Stimulated activated CD4-positive, alpha-beta T cell treated with anti-CD3 and anti-CD28 coated beads, Interleukin-12 subunit alpha, Interleukin-12 subunit beta, amount 100 ng/mL, for 48 hours (primary cell): ENCODE data around the gene SURF2.
A peak's percentile ranks its signal among the peaks of the same experiment; 100 is the strongest.
"Not testable (repeated sequence)": the region's sequence is repeated elsewhere in the genome, so short reads cannot be mapped to it uniquely, and the experiment has no call there.

Source experiments
- DNase-seq, 3 donors: peaks; one replicate each; pipeline ENCODE4 v3.0.0-alpha.2; 2020; ENCODE audit warnings: low read depth in 2 of 3, low spot score in 1 of 3

Gene SURF2

DNA sequence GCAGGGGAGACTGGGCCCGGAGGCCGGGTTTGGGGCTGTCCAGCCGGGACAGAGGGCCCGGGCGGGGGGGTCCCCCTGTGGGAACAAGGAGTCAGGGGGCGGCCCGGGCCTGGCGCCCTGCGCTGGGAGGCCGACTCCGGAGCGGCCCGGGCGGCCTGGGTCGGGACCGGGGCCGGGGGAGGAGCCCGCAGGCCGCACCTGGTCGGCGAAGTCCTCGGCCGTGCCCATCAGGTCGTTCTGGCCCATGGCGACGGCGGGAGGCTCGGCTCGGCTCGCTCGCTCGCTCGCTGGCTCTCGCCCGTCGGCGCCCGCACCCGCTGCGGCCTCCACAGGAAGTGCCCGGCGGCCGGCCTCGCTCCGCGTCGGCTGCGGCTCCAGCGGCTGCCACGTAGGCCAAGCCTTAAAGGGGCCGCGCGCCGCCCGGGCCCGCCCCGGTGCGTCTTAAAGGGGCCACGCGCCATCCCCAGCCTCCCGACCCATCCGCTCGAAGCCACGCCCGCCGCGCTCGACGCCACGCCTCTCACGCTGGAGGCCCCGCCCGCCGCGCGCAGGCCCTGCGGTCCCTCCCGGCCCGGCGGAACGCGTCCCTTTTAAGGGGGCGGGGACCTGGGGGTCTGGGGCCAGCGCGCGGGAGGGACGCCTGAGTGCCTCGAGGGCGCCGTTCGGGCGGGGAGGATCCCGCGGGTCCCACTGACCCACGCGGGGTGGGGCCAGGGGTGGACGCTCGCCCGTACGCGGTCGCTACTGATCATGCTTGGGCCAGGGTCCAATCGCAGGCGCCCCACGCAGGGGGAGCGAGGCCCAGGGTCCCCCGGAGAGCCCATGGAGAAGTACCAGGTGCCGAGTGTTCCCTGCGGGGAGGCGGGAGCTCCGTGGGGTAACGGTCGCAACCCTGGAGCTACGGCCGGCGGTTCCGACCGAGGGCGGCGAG is 19.6 kb downstream of the SURF2 start, which contains the start of the genes STKLD1 and SURF4:
Gene STKLD1 (plus strand): TSS at position 643 of the 931 bp plus-strand sequence. CDS start 108 bp downstream, at position 751.
Gene SURF4 (minus strand): TSS at position 337 of the 931 bp plus-strand sequence. CDS start 91 bp downstream, at position 246.
- peak; percentile 91 to 93 (median 92) for DNase-seq

DNA sequence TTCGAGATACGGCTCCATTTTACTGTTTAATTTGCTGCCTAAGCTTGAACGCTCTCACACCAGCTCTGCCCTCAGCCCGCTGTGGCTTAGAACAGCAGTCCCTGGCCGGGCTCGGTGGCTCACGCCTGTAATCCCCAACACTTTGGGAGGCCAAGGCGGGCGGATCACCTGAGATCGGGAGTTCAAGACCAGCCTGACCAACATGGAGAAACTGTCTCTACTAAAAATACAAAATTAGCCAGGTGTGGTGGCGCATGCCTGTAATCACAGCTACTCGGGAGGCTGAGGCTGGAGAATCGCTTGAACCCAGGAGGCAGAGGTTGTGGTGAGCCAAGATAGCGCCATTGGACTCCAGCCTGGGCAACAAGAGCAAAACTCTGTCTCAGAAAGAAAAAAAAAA is 20.9 kb downstream of the SURF2 start:
- not testable (repeated sequence) for DNase-seq

DNA sequence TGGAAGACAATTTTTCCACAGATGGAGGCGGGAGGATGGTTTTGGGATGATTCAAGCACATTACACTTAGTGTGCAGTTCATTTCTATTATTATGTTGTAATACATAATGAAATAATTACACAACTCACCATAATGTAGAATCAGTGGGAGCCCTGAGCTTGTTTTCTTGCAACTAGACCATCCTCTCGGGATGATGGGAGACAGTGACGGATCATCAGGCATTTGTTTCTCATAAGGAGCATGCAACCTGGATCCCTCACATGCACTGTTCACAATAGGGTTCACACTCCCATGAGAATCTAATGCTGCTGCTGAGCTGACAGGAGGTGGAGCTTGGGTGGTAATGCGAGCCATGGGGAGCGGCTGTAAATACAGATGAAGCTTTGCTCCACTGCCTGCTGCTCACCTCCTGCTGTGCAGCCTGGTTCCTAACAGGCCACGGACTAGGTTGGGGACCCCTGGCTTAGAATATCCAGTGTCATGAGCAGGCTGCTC is 21.4 kb downstream of the SURF2 start:
- DNase-seq, result no peak

DNA sequence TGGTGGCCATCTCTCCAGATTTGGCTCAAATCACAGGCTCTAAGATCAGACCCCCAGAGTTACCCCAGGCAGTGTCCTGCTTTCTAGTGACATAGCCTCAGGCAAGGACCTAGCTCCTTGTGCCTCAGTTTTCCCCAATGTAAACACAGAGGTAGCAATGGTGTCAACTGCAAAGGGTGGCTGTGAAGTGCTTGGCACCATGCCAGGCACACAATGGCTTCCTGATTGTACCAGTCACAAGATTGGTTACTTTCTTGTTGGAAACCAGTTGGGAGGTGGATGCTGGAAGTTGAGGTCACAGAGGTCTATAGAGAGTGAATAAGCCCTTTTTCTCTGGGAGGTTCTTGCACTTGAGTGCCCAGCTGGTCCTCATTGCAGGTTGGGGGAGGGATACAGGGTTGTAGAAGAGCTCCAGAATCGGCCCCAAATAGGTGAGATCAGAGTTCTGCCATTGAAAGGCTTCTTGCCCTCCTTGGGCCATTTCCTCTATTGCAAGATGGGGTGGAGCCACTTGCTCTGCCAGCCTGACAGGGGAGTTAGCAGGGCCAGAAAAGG is 22.1 kb downstream of the SURF2 start:
- DNase-seq, result no peak

DNA sequence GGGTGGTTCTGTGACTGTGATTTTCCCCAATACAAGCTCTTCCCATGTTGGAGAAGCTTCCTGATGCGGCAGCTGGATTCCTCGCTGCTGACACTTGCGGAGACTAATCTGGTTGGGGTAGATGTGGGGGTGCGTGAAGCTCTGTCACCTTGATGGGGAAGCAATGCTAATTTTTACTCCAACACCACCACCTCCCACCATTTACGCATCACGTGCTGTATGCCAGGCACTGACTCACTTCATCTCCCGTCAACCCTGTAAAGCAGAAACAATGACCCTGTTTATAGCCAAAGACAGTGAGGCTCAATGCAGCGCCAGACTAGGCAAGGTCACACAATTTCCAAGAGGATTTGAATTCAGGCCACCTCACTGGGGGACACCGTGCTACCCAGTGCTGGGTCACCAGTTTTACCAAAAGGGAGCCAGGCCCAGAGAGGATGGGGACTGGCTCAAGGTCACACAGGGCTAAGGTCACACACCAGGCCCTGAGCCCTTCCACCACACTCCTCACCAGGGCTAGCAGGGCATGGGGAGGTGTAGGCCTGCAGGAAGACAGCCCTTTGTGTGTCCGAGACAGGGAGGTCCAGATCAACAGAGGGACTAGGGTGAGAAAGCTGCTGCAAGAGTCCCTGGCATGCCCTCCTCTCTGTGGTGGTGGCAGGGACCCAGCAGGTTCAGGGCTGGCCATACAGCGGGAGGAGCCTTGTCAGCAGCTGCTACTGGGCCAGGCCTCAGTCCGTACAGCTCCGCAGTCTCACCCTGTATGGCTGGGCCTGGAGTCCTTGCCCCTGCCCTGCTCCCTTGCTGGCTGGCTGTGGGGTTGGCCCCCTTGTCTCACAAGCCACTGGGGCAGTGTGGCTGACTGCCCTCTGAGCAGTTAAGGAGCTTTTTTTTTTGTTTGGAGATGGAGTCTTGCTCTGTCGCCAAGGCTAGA is 23.1 kb downstream of the SURF2 start:
- DNase-seq, result no peak

DNA sequence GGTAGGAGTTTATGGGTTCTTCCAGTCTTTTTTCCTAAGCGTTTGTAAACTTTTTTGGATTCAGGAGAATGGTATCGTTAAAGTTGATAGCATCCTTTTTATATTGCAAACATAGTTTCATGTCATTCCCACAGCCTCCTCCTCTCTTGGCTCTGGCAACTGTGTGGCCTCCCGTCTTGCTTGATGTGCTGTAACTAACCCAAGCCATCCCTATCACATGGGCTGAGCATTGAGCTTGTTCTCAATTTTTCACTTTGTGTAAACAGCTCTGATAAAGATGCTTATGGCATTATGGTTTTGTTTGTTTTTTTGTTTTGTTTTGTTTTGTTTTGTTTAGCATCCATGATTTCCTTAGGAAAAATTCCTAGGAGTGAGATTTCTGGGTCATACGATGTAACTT is 24.4 kb downstream of the SURF2 start:
- no peak for DNase-seq

DNA sequence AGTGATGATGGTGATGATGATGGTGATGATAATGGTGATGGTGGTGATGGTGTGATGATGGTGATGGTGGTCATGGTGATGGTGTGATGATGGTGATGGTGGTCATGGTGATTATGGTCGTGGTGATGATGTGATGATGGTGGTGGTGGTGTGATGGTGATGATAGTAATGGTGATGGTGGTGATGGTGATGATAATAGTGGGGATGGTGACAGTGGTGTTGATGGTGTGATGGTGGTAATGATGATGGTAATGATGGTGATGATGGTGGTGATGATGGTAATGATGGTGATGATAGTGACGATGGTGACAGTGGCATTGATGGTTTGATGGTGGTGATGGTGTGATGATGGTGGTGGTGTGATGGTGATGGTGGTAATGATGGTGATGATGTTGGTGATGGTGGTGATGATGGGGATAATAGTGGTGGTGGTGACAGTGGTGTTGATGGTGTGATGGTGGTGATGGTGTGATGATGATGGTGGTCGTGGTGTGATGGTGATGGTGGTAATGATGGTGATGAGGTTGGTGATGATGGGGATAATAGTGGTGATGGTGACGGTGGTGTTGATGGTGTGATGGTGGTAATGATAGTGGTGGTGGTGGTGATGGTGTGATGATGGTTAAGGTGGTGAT is 26.3 kb downstream of the SURF2 start:
- no peak for DNase-seq

DNA sequence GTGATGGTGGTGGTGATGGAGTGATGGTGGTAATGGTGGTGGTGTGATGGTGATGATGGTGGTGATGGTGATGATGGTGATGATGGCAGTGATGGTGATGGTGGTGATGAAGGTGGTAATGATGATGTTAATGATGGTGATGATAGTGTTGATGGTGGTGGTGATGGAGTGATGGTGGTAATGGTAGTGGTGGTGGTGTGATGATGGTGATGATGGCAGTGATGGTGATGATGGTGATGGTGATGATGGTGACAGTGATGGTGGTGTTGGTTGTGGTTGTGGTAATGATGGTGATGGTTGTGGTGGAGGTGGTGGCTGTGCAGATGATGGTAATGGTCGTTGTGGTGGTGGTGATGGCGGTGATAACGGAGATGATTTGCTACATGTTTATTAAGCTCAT is 27.1 kb downstream of the SURF2 start:
- no peak for DNase-seq

DNA sequence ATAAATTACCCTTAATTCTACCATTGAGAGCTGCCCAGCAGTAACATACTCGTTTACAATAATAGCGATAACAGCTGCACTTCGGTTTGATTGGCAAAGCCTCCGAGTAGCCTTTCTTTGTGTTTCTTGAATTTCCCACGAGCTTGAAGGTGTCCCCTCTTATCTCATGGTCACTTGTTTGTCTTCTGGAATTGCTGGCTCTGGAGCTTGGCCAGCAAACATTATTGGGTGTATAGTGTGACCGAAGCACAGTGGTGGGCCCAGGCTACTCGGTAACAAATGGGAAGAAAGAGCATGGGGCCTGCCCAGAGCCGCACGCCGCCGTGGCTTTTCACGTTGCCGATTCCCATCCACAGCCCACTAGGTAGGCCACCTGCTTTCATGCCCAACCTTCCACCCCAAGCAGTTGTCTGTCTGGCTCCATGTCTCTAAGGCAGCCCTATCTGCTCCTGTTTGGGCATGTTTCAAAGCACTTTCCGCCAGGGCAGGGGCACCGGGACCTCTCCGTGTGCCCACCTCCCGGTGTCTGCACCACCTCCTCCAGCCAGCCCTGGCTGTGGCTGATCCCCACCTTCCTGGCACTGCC is 28.5 kb downstream of the SURF2 start:
- DNase-seq, result no peak

DNA sequence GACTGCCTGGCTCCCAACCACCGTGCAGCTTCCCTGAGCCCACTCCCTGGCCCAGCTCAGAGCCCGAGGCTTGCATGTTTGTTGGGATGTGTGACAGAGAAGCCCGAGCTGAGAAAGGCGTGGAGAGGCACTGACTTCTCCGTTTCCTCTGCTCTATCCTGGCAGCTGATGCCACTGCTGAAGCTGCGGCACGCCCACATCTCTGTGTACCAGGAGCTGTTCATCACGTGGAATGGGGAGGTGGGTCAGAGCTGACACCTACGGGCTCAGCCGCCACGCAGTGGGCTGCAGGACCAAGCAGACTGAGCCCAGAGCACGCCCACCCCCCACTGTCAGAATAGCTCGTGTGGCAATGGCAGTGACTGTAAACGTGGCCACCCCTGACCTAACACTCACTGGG is 29.1 kb downstream of the SURF2 start:
- DNase-seq, result no peak

DNA sequence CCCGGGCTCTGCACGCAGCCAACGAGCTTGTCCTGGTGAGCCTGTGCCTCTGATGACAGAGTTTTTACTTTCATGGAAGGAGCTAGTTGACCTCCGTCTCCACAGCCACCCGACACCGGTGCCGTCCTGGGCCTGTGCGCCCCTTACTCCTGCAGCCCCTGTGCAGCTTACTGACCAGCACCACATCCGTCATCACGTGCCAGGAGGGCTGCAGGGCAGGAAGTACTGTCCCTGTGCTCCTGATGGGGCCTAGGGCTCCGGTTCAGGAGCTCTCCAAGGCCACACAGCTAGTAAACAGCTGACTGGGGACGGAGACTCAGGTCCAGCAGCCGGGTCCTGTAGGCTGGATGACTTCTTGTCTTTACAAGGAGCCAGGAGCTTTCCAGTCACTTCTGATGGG is 30.0 kb downstream of the SURF2 start:
- DNase-seq, result no peak

DNA sequence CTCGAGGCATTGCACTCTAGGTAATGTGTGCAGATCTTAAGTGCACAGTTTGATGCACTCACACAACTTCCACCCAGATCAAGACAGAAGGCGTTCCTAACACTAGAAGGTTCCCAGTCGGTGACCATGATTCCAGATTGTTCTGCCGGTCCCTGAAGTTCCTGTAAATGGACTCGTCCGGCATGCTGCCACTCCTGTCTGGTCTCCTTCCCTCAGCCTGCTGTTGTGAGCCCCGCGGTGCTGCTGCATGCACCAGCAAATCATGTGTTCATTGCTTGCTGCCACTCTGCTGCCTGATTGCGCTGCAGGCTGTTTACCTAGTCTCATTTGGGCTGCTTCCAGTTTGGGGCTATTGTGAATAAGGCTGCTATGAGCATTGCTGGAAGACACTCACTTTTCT is 31.3 kb downstream of the SURF2 start:
- no peak for DNase-seq

DNA sequence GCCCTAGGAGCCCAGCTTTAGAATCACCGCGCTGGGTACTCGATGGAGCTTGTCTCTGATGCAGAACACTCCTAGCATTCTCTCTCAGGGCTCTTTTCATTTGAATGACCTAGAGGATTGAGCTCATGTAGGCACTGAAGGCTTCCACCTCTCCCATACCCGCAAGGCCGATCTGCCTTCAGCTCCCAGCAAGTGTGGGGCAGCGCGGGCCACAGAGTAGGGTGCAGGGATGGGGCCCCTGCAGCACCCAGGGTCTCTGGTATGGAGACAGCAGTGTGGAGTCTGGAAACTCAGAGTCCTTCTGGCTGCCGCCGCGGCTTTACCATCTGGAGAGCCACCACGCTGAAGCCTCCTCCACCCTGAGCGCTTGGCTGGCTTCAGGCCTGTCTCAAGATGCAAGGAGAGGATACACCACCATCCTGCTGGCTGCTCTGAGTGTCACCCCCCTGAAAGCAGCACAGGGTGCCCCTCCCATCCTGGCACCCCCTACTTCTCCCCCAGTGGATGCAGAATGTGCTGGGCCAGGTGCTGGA is 32.7 kb downstream of the SURF2 start:
- no peak for DNase-seq

DNA sequence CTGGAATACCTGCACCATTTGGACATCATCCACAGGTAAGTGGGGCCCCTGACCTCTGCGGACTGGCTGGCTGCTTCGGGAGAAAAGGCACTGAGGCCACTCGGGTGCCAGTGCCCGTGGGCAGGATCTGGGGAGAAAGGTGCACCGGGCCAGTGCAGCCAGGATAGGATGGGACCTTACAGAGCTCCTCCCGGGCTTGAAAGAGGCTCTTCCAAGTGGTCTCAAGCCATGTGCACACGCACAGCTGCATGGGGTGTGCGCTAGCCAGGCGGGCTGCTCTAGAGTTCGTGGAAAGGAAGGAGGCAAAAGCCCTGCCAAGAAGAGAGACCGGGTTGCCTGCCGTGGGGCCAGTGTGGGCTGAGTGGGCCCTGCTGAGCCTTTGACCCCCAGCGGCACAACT is 33.2 kb downstream of the SURF2 start:
- no peak for DNase-seq

DNA sequence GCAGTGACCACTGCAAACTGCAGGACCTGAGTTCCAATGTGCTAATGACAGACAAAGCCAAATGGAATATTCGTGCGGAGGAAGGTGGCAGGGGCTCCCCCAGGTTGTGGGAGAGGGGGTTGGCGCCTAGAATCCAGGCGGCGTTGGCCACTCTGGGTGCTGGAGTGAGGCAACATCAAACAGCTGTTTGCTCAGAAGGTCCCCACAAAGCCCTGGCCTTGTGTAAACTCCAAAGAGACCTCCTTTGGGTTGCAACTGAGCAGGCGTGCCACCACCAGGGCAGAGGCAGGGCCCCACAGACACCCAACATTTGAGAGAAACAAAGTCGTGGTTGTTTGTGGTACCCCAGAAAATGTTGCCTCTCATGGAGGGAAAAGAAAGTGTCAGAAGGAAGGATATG is 34.4 kb downstream of the SURF2 start:
- DNase-seq, result no peak

DNA sequence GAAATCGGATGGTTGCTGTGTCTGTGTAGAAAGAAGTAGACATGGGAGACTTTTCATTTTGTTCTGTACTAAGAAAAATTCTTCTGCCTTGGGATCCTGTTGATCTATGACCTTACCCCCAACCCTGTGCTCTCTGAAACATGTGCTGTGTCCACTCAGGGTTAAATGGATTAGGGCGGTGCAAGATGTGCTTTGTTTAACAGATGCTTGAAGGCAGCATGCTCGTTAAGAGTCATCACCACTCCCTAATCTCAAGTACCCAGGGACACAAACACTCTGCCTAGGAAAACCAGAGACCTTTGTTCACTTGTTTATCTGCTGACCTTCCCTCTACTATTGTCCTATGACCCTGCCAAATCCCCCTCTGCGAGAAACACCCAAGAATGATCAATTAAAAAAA is 35.1 kb downstream of the SURF2 start:
- DNase-seq, result not testable (repeated sequence)

DNA sequence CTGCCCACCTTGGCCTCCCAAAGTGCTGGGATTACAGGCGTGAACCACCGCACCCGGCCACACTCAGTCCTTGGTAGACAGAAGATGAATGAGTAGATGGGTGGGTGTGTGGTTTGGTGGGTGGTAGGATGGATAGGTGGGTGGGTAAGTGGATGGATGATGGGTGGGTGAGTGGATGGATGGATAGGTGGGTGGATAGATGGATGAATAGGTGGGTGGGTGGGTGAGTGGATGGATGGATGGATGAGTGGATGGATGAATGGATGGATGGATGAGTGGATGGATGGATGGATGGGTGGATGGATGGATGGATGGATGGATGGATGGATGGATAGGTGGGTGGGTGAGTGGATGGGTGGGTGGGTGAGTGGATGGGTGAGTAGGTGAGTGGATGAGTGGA is 36.0 kb downstream of the SURF2 start:
- DNase-seq, result not testable (repeated sequence)

DNA sequence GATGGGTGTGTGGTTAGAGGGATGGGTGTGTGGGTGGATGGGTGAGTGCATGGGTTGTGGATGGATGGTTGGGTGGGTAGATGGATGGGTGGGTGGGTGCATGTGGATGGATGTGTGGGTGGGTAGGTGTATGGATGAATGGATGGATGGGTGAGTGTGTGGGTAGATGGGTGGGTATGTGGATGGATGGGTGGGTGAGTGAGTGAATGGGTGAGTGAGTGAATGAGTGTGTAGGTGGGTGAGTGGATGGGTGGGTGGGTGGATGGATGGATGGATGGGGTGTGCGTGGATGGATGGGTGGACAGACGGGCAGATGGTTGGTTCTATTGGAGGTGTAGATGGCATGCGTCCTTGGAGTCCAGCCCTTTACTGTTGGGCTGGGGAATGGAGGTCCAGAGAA is 37.0 kb downstream of the SURF2 start:
- no peak for DNase-seq

DNA sequence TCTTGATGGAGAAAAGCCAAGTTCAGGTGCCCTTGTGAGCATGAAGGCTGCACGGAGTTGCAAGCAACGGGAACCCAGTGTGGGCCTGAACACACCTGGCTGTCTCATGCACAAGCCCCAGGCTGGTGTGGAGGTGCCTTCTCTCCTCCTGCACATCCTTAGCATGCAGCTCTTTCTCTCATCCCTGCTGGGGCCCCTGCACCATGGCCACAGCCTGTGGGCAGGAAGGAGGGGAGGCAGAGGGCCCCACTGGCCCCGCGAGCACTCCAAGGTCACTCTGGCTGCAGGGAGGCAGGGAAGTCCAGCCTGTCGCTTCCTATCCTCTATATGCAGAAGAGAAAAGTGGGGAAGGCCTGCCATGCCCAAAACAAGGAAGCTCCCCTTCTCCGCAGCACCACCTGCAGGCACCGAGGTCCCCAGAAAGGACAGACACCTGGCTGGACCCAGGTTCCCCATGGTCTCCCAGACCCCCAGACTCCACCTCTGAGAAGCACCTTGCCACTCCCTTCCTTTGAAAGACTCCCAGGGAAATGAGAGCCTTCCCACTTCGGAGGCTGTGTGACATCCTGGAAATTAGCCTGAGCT is 38.4 kb downstream of the SURF2 start:
- no peak for DNase-seq

DNA sequence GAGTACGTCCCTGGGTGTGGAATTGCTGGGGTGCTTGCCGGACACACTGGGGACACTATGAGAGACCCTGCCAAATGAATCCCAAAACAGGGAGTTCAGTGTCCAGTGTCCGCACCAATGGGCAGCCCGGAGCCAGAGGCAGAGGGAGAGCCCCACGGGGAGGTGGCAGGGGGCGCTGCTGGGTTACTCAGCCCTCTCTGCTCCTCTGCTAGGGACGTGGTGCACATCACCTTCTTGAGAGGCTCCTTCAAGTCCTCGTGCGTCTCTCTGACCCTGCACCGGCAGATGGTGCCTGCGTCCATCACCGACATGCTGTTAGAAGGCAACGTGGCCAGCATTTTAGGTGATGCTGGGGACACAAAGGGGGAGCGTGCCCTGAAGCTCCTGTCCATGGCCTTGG is 40.6 kb downstream of the SURF2 start:
- DNase-seq, result no peak
